Activated CD4-positive, alpha-beta T cell treated with anti-CD3 and anti-CD28 coated beads, Interleukin-10, Interleukin-2, amounts not matched to agents 100 ng/mL and 50 ng/mL, durations not matched to agents 16 hours and 8 hours (primary cell): Measurements from ENCODE around the gene PZP.

ENCODE experiments used
- DNase-seq: peaks from one replicate; pipeline ENCODE4 v3.0.0-alpha.2; 2020

Gene PZP

GRCh38 chr12:9101018-9101687, 107.0 kb downstream of the PZP start:
- no peak for DNase-seq

- no peak for DNase-seq
Observed at GRCh38 chr12:9099552-9100190, 108.5 kb downstream of the PZP start.
